Measurements from ENCODE around the gene TYMS. TPM values are rescaled to one million over a fixed set of nuclear protein-coding genes. Genes with fewer than 3 reads are reported as not detected.
"Not testable (repeated sequence)": the region's sequence is repeated elsewhere in the genome, so short reads cannot be mapped to it uniquely, and the experiment has no call there.

Gene TYMS
- total RNA-seq, 1 experiment from 2014 or later: 143 TPM

DNA sequence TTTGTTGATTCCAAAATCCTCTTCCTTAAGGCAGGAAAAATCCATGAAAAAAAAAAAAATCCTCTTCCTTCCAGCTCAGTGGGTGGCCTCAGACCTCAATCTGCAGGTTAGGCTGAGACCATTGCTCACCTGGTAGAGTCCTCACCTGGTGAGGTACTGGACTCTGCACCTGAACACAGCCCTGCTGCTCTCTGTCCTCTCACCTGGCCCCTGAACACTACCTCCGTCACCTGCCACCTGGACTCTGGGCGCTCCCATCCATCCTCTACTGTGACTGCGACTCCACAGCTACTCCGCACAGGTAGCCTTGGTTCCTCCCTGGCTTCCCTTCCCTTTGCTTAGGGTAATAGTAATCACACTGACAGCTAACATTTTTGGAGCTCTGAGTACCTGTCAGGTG, 22.1 kb downstream of the TYMS start:
- no peaks in the 10 kb centered on the region for H3K27me3 ChIP-seq (replicated peaks; ENCODE audit: control insufficient read depth, insufficient read depth, low read length)
- peaks cover 89% of the 10 kb centered on the region for H3K36me3 Mint-ChIP-seq (ENCODE audit: insufficient read depth, unreplicated experiment)
- H3K27me3 Mint-ChIP-seq (ENCODE audit: insufficient read depth, unreplicated experiment): no peaks in the 10 kb centered on the region
- no peaks in the 10 kb centered on the region for H3K9me3 Mint-ChIP-seq (ENCODE audit: unreplicated experiment)
- DNase-seq: no peak
- peaks cover 30% of the 10 kb centered on the region for H3K4me1 ChIP-seq
- BruUV-seq (replicated peaks): no TSS peak
- no peaks in the 10 kb centered on the region for H3K9me3 ChIP-seq
- no peak for TF ChIP-seq CTCF (IDR thresholded peaks at IDR 0.05; ENCODE audit: insufficient read depth in 1 of 2, low read depth in 1 of 2, low read length in 1 of 2, severe bottlenecking in 1 of 2, unreplicated experiment in 1 of 2)
- H3K27ac Mint-ChIP-seq (ENCODE audit: unreplicated experiment): no peak overlapping the region
- intact Hi-C loops (cut with micrococcal nuclease; ENCODE audit: unreplicated experiment): no loop called here
- H3K4me1 Mint-ChIP-seq (ENCODE audit: low read depth, unreplicated experiment): peaks cover 29% of the 10 kb centered on the region
- H3K4me3 ChIP-seq (ENCODE audit: low read depth, low read length): no peak overlapping the region
- CTCF ChIA-PET: interaction anchor here (0.5 to 0.6 kb wide), 2 partner anchors 9 to 132 kb away, joined by 3 read pairs; no protein-coding TSS in a partner anchor
- no peak overlapping the region for H3K4me3 Mint-ChIP-seq (ENCODE audit: unreplicated experiment)
- H3K36me3 ChIP-seq (ENCODE audit: control insufficient read depth, insufficient read depth, low read length): peaks cover 6% of the 10 kb centered on the region
- POLR2A ChIA-PET: no interaction called here

DNA sequence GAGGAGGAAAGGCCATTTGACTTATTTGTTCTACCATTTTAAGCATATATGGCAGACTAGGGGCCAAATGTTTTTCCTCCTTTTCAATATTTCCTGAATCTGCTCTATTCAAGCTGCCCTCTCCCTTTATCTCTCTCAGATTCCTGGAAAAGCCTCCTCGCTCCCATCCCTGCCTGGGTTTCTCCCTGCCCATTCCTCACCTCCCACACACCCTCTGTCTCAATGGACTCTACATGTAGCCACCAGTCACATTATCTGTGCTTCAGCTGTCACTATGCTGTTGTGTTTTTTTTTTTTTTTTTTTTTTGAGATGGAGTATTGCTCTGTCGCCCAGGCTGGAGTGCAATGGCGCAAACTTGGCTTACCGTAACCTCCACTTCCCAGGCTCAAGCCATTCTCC, 22.9 kb downstream of the TYMS start:
- Mint-ChIP-seq H3K9me3 (ENCODE audit: unreplicated experiment) (no peaks in the 10 kb centered on the region), H3K27ac (ENCODE audit: unreplicated experiment) (no peak overlapping the region), H3K4me1 (ENCODE audit: low read depth, unreplicated experiment) (peaks cover 29% of the 10 kb centered on the region), H3K36me3 (ENCODE audit: insufficient read depth, unreplicated experiment) (peaks cover 89% of the 10 kb centered on the region), H3K4me3 (ENCODE audit: unreplicated experiment) (no peak overlapping the region), H3K27me3 (ENCODE audit: insufficient read depth, unreplicated experiment) (no peaks in the 10 kb centered on the region)
- no peak for DNase-seq
- Histone ChIP-seq H3K4me1 (peaks cover 39% of the 10 kb centered on the region), H3K27me3 (replicated peaks; ENCODE audit: control insufficient read depth, insufficient read depth, low read length) (no peaks in the 10 kb centered on the region), H3K36me3 (ENCODE audit: control insufficient read depth, insufficient read depth, low read length) (peaks cover 4% of the 10 kb centered on the region), H3K9me3 (no peaks in the 10 kb centered on the region), H3K4me3 (ENCODE audit: low read depth, low read length) (no peak overlapping the region)
- ChIA-PET CTCF (no interaction called here), POLR2A (no interaction called here)
- intact Hi-C loops (cut with micrococcal nuclease; ENCODE audit: unreplicated experiment): no loop called here
- TF ChIP-seq CTCF (IDR thresholded peaks at IDR 0.05; ENCODE audit: insufficient read depth in 1 of 2, low read depth in 1 of 2, low read length in 1 of 2, severe bottlenecking in 1 of 2, unreplicated experiment in 1 of 2): no peak
- no TSS peak for BruUV-seq (replicated peaks)

DNA sequence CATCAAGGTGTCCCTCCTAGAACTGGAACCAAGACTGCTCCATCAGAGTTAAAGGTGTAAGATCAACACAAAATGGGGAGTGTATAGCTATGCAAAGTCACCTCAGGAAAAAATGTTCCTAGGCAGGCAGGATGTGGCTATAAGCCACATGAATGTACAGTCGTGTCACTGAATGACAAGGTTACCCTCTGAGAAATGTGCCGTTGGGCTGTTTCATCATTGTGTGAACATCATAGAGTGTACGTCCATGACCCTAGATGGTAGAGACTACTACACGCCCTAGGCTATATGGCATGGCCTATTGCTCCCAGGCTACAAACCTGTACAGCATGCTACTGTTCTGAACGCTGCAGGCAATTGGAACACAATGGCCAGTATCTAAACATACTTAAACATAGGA, 24.5 kb downstream of the TYMS start:
- H3K36me3 ChIP-seq (ENCODE audit: control insufficient read depth, insufficient read depth, low read length): peaks cover 3% of the 10 kb centered on the region
- peaks cover 73% of the 10 kb centered on the region for H3K36me3 Mint-ChIP-seq (ENCODE audit: insufficient read depth, unreplicated experiment)
- H3K27ac Mint-ChIP-seq (ENCODE audit: unreplicated experiment): peak overlapping the region; percentile 71
- no peak for DNase-seq
- no peak overlapping the region for H3K4me3 Mint-ChIP-seq (ENCODE audit: unreplicated experiment)
- H3K4me3 ChIP-seq (ENCODE audit: low read depth, low read length): no peak overlapping the region
- H3K27me3 Mint-ChIP-seq (ENCODE audit: insufficient read depth, unreplicated experiment): no peaks in the 10 kb centered on the region
- no peaks in the 10 kb centered on the region for H3K9me3 Mint-ChIP-seq (ENCODE audit: unreplicated experiment)
- H3K9me3 ChIP-seq: no peaks in the 10 kb centered on the region
- peaks cover 35% of the 10 kb centered on the region for H3K4me1 Mint-ChIP-seq (ENCODE audit: low read depth, unreplicated experiment)
- intact Hi-C loops (cut with micrococcal nuclease; ENCODE audit: unreplicated experiment): loop anchor here (2.0 kb wide), 1 partner anchor 29 kb away; no protein-coding TSS in a partner anchor
- no peaks in the 10 kb centered on the region for H3K27me3 ChIP-seq (replicated peaks; ENCODE audit: control insufficient read depth, insufficient read depth, low read length)
- ChIA-PET CTCF (interaction anchor here (1.4 kb wide), 1 partner anchor 157 kb away, joined by 6 read pairs; no protein-coding TSS in a partner anchor), POLR2A (interaction anchor here (0.6 kb wide), 1 partner anchor 153 kb away, joined by 6 read pairs; no protein-coding TSS in a partner anchor)
- TF ChIP-seq CTCF (IDR thresholded peaks at IDR 0.05; ENCODE audit: insufficient read depth in 1 of 2, low read depth in 1 of 2, low read length in 1 of 2, severe bottlenecking in 1 of 2, unreplicated experiment in 1 of 2): no peak
- BruUV-seq (replicated peaks): no TSS peak
- H3K4me1 ChIP-seq: peaks cover 49% of the 10 kb centered on the region

DNA sequence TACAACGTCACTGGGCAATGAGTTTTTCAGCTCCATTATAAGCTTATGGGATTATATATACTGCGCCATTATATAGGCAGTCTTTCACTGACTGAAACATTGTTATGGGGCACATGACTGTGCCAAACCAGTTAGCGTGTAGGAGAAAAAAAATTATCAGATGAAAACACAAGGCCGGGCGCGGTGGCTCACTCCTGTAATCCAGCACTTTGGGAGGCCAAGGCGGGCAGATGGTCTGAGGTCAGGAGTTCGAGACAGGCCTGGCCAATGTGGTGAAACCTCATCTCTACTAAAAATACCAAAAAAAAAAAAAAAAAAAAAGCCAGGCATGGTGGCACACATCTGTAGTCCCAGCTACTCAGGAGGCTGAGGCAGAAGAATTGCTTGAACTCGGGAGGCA, 25.0 kb downstream of the TYMS start:
- not testable (repeated sequence) for H3K4me3 ChIP-seq (ENCODE audit: low read depth, low read length); DNase-seq; H3K36me3 ChIP-seq (ENCODE audit: control insufficient read depth, insufficient read depth, low read length); H3K9me3 Mint-ChIP-seq (ENCODE audit: unreplicated experiment); BruUV-seq (replicated peaks); H3K9me3 ChIP-seq; H3K4me3 Mint-ChIP-seq (ENCODE audit: unreplicated experiment); H3K27me3 Mint-ChIP-seq (ENCODE audit: insufficient read depth, unreplicated experiment); H3K27me3 ChIP-seq (replicated peaks; ENCODE audit: control insufficient read depth, insufficient read depth, low read length)
- ChIA-PET POLR2A (interaction anchor here (0.6 to 1.1 kb wide), 2 partner anchors 24 to 153 kb away, joined by 6 to 10 read pairs; no protein-coding TSS in a partner anchor), CTCF (interaction anchor here (0.7 to 1.4 kb wide), 3 partner anchors 58 to 159 kb away, joined by 3 to 6 read pairs (median 3); no protein-coding TSS in a partner anchor)
- H3K4me1 ChIP-seq: peaks cover 49% of the 10 kb centered on the region
- Mint-ChIP-seq H3K36me3 (ENCODE audit: insufficient read depth, unreplicated experiment) (peaks cover 69% of the 10 kb centered on the region), H3K4me1 (ENCODE audit: low read depth, unreplicated experiment) (peaks cover 38% of the 10 kb centered on the region), H3K27ac (ENCODE audit: unreplicated experiment) (peak overlapping the region; percentile 71)
- intact Hi-C loops (cut with micrococcal nuclease; ENCODE audit: unreplicated experiment): loop anchor here (2.0 kb wide), 1 partner anchor 28 kb away; no protein-coding TSS in a partner anchor

Data from Caco-2 (cell line).